Mammary microvascular endothelial cell (primary cell): ENCODE results near the gene CAMK2A. TPM values are rescaled to one million over a fixed set of nuclear protein-coding genes. Genes with fewer than 3 reads are reported as not detected.

ENCODE experiments used
- total RNA-seq: library from RNA; depleted of rRNA; stranded (reverse); fragments of >200 nt; gene quantifications from 2 replicates; pipeline ENCODE4 v1.2.3, GENCODE V29; 2015

The CAMK2A gene
- not detected in 2 replicates for total RNA-seq

DNA sequence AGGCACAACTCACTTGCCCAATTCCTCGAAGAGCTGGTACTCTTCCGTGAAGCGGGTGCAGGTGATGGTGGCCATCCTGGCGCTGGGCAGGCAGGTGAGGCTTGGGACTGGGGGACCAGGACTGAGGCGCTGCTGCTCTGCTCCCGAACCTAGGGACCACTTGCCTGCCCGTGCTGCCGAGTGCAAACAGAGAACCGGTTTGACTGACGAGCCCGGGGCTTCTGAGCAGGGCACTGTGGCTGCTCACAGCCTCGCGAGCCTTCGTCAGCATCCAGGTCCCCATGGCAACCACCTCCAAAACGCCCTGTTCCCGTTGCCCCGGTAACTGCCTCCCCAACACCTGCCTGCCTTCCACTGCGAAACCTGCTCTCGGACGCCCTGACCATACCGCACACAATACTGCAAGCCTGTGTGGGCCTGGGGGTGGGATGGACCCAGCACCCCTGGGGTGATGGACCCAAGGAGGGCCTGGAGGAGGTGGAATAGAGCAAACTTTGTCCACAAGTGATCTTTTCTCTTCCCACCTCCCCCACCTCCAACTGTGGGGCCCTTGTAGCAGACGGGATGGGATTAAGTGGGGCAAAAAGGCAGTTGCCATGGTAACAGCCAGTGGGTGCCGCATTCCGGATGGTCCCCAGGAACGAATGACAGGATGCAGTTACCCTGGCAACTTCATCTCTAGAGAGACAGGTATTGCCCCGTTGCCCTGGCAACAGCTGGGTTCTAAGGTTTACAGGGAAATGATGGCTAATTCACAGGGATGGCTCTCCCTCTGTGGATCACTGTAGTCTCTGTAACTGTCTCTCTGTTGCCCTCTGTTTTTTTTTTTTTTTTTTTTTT lies at the start of gene CAMK2A:
CAMK2A (minus strand) TSS at position 223 of the 840 bp plus-strand sequence; CDS start at position 75, 148 bp downstream.

DNA sequence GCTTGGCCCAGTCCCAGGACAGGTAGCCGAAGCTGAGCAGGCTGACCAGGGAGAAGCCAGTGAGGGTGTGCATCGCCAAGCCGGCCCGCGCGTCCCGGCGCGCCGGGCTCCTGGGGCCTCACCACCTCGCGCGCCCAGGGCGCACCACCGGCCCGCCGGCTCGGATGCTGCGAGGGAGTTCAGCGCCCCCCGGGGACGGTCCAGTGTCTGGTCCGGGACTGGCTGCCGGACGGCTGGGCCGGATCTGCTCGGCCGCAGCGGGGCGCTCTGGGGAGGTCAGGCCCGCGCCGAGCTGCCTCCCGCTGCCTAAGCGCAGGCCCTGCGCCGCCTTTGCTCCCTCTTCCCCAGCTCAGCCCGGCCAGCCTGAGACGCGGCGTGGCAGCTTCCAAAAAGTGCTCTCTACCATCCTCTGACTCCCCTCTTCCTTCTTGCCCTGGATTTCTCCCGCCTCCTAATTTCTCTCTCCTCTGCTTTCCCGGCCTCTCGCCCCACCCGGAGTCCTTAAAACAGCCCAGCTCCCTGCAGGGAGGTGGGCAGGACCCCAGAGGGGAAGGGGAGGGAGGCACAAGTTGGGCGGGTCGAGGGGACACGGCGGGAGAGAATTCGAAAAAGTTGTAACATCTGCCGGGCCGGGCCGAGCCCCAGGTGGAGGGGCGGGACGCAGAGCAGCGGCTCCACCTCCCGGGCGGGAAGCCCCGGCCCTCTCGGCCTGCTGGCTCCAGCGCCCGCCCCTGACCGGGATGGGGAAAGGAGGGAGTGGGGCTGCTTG lies 12.9 kb upstream of the CAMK2A start, which contains the start of gene ARSI:
ARSI (minus strand) TSS at position 605 of the 769 bp plus-strand sequence; CDS start at position 73, 532 bp downstream.

GRCh38 chr5:150189728-150190502 lies 99.7 kb downstream of the CAMK2A start, which contains the start of gene SLC6A7:
Gene SLC6A7 (plus strand): TSS chr5:150190062. CDS start chr5:150190328, 266 bp downstream.

Other genes starting within 250 kb of the CAMK2A start
- not detected in 2 replicates for gene CSF1R, start 203.2 kb downstream of the CAMK2A start, total RNA-seq
- 0.69 and 1.6 TPM in 2 replicates for gene PDGFRB, start 133.9 kb downstream of the CAMK2A start, total RNA-seq
- not detected in 2 replicates for gene CDX1, start 123.0 kb downstream of the CAMK2A start, total RNA-seq
- not detected in 2 replicates for gene SLC6A7, start 99.7 kb downstream of the CAMK2A start, total RNA-seq
- 0.33 and 0.49 TPM in 2 replicates for gene ARSI, start 13.1 kb upstream of the CAMK2A start, total RNA-seq
- 48.2 and 51.0 TPM in 2 replicates for gene TCOF1, start 67.9 kb upstream of the CAMK2A start, total RNA-seq
- gene CD74, start 123.1 kb upstream of the CAMK2A start, total RNA-seq = 9.2 and 12.0 TPM in 2 replicates
- 2,901 and 2,952 TPM in 2 replicates for gene RPS14, start 160.0 kb upstream of the CAMK2A start, total RNA-seq
- gene NDST1, start 218.4 kb upstream of the CAMK2A start, total RNA-seq = 129 and 145 TPM in 2 replicates